Measurements from ENCODE around the gene HORMAD1. TPM values are rescaled to one million over a fixed set of nuclear protein-coding genes. Genes with fewer than 3 reads are reported as not detected.

The HORMAD1 gene
- total and polyA plus RNA-seq, 4 donors, result 0.17 to 1.2 (median 0.51) TPM

- peak overlapping the region; percentile 41 to 84 for H3K9ac ChIP-seq (ENCODE audit: insufficient read depth in 1 of 2, low read length in 2 of 2)
- peaks cover 0 to 3% (median 0%) of the 10 kb centered on the region in 3 donors for H3K27me3 ChIP-seq (ENCODE audit: control insufficient read depth in 3 of 3, insufficient read depth in 3 of 3, low read length in 2 of 3)
- no peaks in the 10 kb centered on the region for H3K9me3 ChIP-seq (ENCODE audit: control insufficient read depth in 4 of 4, insufficient read depth in 3 of 4, low read length in 3 of 4)
- DNase-seq (peak in 1 of 3 donors; percentile 29), ATAC-seq (ENCODE audit: insufficient read depth, low FRiP score) (no peak)
- TF ChIP-seq CTCF (IDR thresholded peaks at IDR 0.05; ENCODE audit: control extremely low read depth, extremely low read depth), result no peak
- 0 to 2% methylated on average over 6 of the region's 6 CpGs for WGBS, 2 donors
- H3K4me1 ChIP-seq (ENCODE audit: control insufficient read depth in 5 of 5, insufficient read depth in 5 of 5, low read length in 5 of 5), result peaks cover 0 to 15% (median 2%) of the 10 kb centered on the region in 5 donors
- peaks cover 3 to 12% (median 6%) of the 10 kb centered on the region in 4 donors for H3K36me3 ChIP-seq (ENCODE audit: control insufficient read depth in 4 of 4, insufficient read depth in 4 of 4, low read length in 4 of 4)
- peak overlapping the region; percentile 63 to 67 for H3K27ac ChIP-seq (ENCODE audit: low read depth in 1 of 2, low read length in 1 of 2)
- H3K4me3 ChIP-seq, result peak overlapping the region; percentile 44
Measured at GRCh38 chr1:150696590-150696989, 24.1 kb downstream of the HORMAD1 start.

- Histone ChIP-seq H3K27ac (ENCODE audit: low read depth in 1 of 2, low read length in 1 of 2) (no peak overlapping the region), H3K4me1 (ENCODE audit: control insufficient read depth in 5 of 5, insufficient read depth in 5 of 5, low read length in 5 of 5) (peaks cover 0 to 15% (median 2%) of the 10 kb centered on the region in 5 donors), H3K4me3 (no peak overlapping the region), H3K27me3 (ENCODE audit: control insufficient read depth in 3 of 3, insufficient read depth in 3 of 3, low read length in 2 of 3) (peaks cover 0 to under 1% (median 0%) of the 10 kb centered on the region in 3 donors), H3K9me3 (ENCODE audit: control insufficient read depth in 4 of 4, insufficient read depth in 3 of 4, low read length in 3 of 4) (no peaks in the 10 kb centered on the region), H3K9ac (ENCODE audit: insufficient read depth in 1 of 2, low read length in 2 of 2) (no peak overlapping the region), H3K36me3 (ENCODE audit: control insufficient read depth in 4 of 4, insufficient read depth in 4 of 4, low read length in 4 of 4) (peaks cover 3 to 12% (median 7%) of the 10 kb centered on the region in 4 donors)
- ATAC-seq (ENCODE audit: insufficient read depth, low FRiP score) (no peak), DNase-seq (peak in 2 of 3 donors; percentile 1)
- TF ChIP-seq CTCF (IDR thresholded peaks at IDR 0.05; ENCODE audit: control extremely low read depth, extremely low read depth), result no peak
- 15 to 23% methylated on average over 1 of the region's 1 CpG for WGBS, 2 donors
Measured at GRCh38 chr1:150696162-150696561, 24.5 kb downstream of the HORMAD1 start.

- Histone ChIP-seq H3K4me3 (no peak overlapping the region), H3K27me3 (ENCODE audit: control insufficient read depth in 3 of 3, insufficient read depth in 3 of 3, low read length in 2 of 3) (no peaks in the 10 kb centered on the region), H3K36me3 (ENCODE audit: control insufficient read depth in 4 of 4, insufficient read depth in 4 of 4, low read length in 4 of 4) (peaks cover 3 to 12% (median 7%) of the 10 kb centered on the region in 4 donors), H3K9ac (ENCODE audit: insufficient read depth in 1 of 2, low read length in 2 of 2) (no peak overlapping the region), H3K4me1 (ENCODE audit: control insufficient read depth in 5 of 5, insufficient read depth in 5 of 5, low read length in 5 of 5) (peaks cover 0 to 15% (median 2%) of the 10 kb centered on the region in 5 donors), H3K9me3 (ENCODE audit: control insufficient read depth in 4 of 4, insufficient read depth in 3 of 4, low read length in 3 of 4) (no peaks in the 10 kb centered on the region), H3K27ac (ENCODE audit: low read depth in 1 of 2, low read length in 1 of 2) (no peak overlapping the region)
- TF ChIP-seq CTCF (IDR thresholded peaks at IDR 0.05; ENCODE audit: control extremely low read depth, extremely low read depth), result no peak
- ATAC-seq (ENCODE audit: insufficient read depth, low FRiP score) (no peak), DNase-seq (no peak)
- 79 to 90% methylated on average over 4 of the region's 4 CpGs for WGBS, 2 donors
Measured at GRCh38 chr1:150695561-150695960, 25.1 kb downstream of the HORMAD1 start.

GRCh38 chr1:150692720-150693119, 28.0 kb downstream of the HORMAD1 start:
- no peak for TF ChIP-seq CTCF (IDR thresholded peaks at IDR 0.05; ENCODE audit: control extremely low read depth, extremely low read depth)
- Histone ChIP-seq H3K9me3 (ENCODE audit: control insufficient read depth in 4 of 4, insufficient read depth in 3 of 4, low read length in 3 of 4) (no peaks in the 10 kb centered on the region), H3K4me1 (ENCODE audit: control insufficient read depth in 5 of 5, insufficient read depth in 5 of 5, low read length in 5 of 5) (peaks cover 0 to 13% (median 2%) of the 10 kb centered on the region in 5 donors), H3K4me3 (no peak overlapping the region), H3K9ac (ENCODE audit: insufficient read depth in 1 of 2, low read length in 2 of 2) (no peak overlapping the region), H3K36me3 (ENCODE audit: control insufficient read depth in 4 of 4, insufficient read depth in 4 of 4, low read length in 4 of 4) (peaks cover 3 to 18% (median 10%) of the 10 kb centered on the region in 4 donors), H3K27me3 (ENCODE audit: control insufficient read depth in 3 of 3, insufficient read depth in 3 of 3, low read length in 2 of 3) (no peaks in the 10 kb centered on the region), H3K27ac (ENCODE audit: low read depth in 1 of 2, low read length in 1 of 2) (no peak overlapping the region)
- DNase-seq, result no peak
- WGBS, 2 donors, result 57 to 68% methylated on average over 3 of the region's 3 CpGs
- ATAC-seq (ENCODE audit: insufficient read depth, low FRiP score), result no peak

Measured in lung (tissue), 12 donors.